Inflammatory macrophage treated with lipopolysaccharide for 4 hours (primary cell): ENCODE measurements around the gene GRM4.
A peak's percentile ranks its signal among the peaks of the same experiment; 100 is the strongest.
"Not testable (repeated sequence)": the region's sequence is repeated elsewhere in the genome, so short reads cannot be mapped to it uniquely, and the experiment has no call there.

Experiments used
- DNase-seq: peaks from one replicate; pipeline ENCODE4 v3.0.0-alpha.2; 2020

The GRM4 gene

GRCh38 chr6:34059914-34060313, 86.0 kb downstream of the GRM4 start:
- no peak for DNase-seq

DNA sequence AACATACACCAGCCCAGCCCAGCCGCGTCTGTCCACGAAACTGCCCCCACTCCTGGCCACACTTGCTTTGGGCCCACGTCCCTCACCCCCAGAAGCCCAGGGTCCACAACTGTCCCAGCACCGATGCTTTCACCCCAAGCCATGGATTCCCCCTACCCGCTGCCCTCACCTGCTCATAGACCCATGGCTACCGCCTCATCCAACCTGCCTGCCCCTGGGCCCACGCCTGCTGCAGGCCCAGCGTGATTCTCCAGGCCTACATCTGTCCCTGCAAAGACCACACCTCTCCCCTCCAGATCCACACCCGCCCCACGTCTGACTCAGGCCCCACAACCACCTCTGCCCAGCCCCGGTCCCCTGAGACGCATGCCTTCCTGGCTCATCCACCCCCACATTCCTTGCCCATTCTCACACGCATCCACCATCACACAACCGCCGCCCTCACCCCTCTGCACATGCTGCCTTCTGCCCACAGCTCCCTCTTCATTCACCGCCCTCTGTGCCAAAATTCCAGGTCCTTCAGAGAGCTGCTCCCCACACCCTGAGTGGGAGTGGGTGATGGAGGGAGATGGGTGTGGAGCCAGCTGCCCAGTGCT, 86.7 kb downstream of the GRM4 start:
- DNase-seq: no peak

DNA sequence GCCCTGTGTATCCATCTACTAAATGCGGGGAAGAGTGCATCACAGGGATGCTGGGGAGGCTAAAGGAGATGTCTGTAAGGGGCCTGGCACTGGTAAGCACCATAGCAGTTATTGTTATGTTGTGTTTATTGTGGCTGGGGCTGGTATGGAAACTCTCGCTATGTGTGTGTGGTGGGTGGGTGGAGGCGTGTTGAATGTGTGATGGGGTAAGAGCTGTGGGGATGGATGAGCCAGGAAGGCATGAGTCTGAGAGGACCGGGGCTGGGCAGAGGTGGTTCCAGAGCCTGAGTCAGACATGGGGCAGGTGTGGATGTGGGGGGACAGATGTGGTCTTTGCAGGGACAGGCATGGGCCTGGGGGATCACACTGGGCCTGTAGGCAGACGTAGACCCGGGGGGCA, 88.1 kb downstream of the GRM4 start:
- no peak for DNase-seq

DNA sequence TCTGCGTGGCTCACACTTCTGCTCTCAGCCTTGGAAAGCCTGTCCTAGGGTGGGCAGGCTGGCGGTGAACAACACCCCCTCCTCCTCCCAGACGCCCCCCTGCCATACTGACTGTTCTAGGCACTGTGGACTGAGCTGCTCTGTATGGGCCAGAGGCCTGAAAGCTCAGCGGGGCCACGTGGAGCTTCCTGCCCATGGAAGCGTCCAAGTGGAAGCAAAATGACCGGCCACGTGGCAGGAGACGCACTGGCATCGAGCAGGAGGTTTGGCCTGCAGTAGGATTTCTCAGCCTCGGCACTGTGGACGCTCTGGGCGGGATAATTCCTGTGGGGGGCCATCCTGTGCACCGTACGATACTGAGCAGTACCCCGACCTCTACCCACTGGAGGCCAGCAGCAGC, 88.7 kb downstream of the GRM4 start:
- DNase-seq: no peak

- peak; percentile 11 for DNase-seq
These were observed 89.4 kb downstream of the GRM4 start for GRCh38 chr6:34056305-34057108.

DNA sequence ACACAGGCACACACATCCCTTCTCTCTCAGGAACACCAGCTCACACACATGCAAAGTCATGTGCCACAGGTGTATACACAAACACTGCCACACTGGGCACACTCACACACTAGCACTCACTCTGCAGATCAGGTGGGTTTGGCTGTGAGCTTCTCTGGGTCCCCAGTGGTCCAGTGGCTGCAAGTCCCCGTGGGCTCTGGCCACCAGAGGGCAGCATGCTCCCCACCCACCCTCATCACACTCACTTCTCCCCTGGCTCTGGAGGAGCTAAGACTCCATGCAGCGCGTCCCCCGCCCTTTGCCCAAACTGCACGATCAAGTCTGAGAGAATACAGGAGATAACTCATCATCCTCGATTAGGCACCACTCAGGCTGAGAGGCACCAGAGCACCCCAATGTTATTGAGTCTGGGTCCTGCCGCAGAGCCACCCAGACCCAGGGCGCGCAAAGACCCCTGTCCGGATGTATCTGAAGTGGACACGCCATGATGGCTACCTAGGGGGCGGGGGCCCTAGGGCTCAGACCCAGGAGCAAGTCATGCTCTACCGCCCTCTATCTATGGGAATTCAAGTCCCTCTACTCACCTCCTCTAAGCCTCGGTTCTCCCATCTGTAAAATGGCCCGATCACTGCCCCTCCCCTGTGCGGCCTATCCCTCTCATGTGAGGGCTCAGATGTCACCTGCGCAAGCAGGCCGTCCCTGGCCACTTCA, 90.5 kb downstream of the GRM4 start:
- DNase-seq: peak; percentile 46

DNA sequence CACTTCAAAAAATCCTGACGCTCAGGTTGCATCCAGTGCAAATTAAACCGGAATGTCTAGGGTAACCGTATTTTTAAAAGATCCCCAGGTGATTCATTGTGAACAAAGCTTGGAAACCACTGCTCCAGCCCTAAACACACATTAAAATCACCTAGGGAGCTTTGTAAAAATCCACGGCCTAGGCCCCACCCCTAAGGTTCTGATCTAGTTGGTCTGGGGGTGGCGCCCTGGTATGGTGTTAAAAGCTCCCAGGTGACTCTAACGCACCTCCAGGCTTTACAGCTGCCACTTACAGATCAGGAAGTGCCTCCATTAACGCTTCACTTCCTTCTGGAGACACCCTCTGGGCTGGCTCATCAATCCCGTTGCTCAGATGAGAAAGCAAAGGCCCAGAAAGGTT, 92.2 kb downstream of the GRM4 start:
- DNase-seq: no peak

GRCh38 chr6:34052918-34053608, 92.8 kb downstream of the GRM4 start:
- DNase-seq: no peak

GRCh38 chr6:34052071-34052825, 93.6 kb downstream of the GRM4 start:
- DNase-seq: no peak

- no peak for DNase-seq
These were observed 94.5 kb downstream of the GRM4 start for GRCh38 chr6:34051331-34051919.

DNA sequence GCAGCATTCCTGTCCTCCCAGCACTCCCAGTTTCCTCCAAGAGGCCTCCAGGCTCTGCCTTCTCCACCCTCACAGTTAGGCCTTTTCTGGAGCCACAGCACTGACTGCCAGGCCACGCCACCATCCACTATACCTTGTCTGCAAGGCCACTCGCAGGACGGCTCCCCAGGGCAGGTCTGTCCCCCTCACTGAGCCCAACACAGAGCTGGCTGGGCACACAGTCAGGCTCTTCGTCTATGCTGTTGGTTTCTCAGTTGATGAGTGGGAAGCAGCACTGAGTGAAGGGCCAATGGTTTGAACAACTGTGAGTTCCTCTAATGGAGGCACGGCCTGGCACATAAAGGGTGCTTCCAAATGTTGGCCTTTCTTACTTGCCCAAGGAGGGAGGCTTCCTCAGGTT, 95.2 kb downstream of the GRM4 start:
- no peak for DNase-seq

GRCh38 chr6:34049395-34050342, 96.2 kb downstream of the GRM4 start:
- DNase-seq: no peak

DNA sequence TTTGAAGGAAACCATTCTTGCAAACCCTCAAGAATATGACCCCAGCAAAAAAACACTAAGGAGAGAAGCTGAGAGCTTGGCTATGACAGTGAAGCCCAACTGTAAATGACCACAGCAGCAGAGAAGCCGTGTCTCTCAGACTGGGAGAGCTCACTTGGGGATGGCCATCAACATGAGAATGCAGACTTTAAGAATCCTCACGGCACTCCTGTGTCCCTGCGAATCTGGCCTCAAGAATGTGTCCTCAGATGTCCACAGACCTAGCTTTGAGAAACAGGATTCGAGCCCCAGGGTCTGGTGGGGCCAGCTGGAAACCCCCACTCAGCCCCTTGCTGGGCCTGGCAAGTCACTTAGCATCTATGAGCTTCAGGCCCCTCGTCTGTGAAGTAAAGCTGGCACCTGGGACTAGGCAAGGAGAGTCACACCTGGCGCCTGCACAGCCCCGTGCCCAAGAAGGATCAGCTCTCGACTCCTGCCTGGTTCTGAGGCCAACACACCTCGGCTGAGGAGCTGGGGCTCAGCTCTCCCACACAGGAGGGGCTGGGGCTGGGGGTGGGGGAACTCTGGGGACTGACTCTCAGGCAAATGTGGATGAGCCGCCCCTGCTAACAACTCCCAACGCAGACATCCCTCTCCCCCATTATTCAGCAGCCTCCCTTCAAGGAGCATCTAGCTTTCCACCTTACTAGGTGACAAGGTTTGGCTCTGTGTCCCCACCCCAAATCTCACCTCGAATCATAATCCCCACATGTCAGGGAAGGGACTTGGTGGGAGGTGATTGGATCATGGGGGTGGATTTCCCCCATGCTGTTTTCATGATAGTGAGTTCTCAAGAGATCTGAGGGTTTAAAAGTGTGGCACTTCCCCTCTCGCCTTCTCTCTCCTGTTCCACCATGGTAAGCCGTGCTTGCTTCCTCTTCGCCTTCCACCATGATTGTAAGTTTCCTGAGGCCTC, 97.7 kb downstream of the GRM4 start:
- DNase-seq: no peak

DNA sequence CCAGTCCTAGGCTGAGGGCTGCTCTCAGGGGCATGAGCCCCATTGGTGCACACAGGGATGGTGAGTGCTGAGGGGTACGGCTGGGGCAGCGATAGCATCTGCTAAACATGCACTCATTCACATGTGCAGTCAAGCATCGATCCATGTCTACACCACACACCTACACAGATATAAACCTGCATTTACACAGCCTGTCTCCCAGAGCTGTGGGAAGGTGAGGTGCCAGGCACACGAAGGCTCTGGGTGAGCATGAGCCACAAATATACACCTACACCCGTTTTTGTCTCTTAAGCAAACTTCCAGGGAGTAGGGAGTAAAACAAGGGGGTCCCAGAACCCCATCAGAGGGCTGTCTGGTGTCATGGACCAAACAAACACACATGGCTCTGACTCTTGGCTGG, 99.3 kb downstream of the GRM4 start:
- no peak for DNase-seq

- no peak for DNase-seq
These were observed 100.1 kb downstream of the GRM4 start for GRCh38 chr6:34045771-34046170.

DNA sequence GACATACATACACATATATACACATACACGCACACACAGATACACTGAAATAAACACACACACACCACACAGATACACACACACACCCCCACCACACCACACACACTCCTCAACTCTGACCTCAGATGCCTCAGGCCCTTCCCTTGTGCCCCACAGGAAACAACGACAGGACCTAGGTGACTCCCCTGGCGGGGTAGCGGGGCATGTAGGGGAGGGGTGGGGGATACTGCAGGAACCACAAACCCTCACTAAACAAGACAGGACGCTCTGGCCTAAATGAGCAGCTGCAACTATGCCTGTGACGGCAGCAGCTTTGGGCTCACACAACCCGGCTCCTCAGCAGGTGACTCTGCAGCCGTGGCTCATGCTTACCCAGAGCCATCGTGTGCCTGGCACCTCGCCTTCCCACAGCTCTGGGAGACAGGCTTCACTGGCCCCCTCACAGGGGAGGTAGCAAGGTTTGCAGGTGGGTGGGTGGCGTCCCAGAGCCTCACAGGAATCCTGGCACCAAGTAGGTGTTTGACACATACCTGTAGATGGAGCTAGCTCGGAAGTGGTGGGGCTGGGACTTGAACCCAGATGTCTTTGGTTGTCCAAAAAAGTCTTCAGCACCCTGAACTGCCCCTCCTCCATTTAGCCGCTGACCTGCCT, 100.8 kb downstream of the GRM4 start:
- DNase-seq: no peak

- no peak for DNase-seq
These were observed 102.5 kb downstream of the GRM4 start for GRCh38 chr6:34043359-34043758.

DNA sequence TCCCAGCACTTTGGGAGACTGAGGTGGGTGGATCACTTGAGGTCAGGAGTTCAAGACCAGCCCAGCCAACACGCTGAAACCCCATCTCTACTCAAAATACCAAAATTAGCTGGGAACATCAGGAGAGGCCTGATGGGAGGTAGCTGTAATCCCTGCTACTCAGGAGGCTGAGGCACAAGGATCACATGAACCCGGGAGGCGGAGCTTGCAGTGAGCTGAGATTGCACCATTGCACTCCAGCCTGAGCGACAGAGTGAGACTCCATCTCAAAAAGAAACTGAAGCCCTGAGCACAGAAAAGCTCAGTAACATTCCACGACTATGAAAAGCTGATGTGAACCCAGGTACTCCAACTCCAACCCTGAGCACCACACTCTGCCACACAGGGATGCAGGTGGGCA, 103.9 kb downstream of the GRM4 start:
- not testable (repeated sequence) for DNase-seq

DNA sequence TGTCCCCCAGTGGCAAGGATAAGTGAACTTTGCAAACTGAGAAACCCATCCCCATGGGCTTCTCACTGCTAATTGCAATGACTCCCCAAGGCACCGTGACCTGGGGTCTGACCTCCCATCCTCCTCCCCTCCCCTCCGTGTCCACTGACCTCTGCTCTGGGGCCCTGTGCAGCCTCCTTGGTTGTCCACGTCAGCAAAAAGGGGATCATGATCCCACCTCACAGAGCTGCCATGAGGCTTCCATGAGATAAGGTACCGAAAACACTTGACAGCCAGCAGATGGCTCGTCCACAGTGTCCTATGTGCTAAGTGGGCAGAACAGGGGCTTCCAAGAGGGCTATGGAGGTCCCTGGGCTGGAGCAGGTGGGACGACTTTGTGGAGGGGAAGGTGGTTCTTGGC, 104.5 kb downstream of the GRM4 start:
- no peak for DNase-seq
